ENCODE measurements around the gene RIMBP2. TPM values are rescaled to one million over a fixed set of nuclear protein-coding genes. Genes with fewer than 3 reads are reported as not detected.

Gene RIMBP2
- total RNA-seq, 1 experiment from 2014 or later = not detected

DNA sequence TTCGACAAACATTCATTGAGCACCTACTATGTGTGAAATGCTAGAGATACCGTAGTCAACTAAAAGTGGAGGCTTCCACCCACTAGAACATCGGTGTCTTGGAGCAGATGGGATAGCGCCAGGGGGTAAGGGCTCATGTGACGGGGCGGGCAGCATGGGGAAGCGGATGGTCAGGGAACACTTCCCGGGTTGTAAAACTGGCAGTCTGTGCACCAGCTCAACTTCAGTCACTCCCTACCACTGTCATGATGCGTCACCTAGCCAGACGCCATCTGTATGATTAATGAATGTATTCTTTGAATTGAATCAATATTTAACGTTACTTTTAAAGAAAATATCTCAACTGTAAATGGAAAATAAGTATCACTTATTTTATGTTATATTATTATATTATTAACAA, 284.9 kb downstream of the RIMBP2 start:
- DNase-seq = no peak
- no peaks in the 10 kb centered on the region for H3K27me3 Mint-ChIP-seq (ENCODE audit: insufficient read depth, unreplicated experiment)
- POLR2A ChIA-PET = no interaction called here
- Histone ChIP-seq H3K4me1 (no peaks in the 10 kb centered on the region), H3K4me3 (ENCODE audit: low read depth, low read length) (no peak overlapping the region), H3K9me3 (no peaks in the 10 kb centered on the region), H3K27me3 (replicated peaks; ENCODE audit: control insufficient read depth, insufficient read depth, low read length) (no peaks in the 10 kb centered on the region), H3K36me3 (ENCODE audit: control insufficient read depth, insufficient read depth, low read length) (no peaks in the 10 kb centered on the region)
- intact Hi-C loops (cut with micrococcal nuclease; ENCODE audit: unreplicated experiment) = no loop called here
- TF ChIP-seq, protein P1, sequence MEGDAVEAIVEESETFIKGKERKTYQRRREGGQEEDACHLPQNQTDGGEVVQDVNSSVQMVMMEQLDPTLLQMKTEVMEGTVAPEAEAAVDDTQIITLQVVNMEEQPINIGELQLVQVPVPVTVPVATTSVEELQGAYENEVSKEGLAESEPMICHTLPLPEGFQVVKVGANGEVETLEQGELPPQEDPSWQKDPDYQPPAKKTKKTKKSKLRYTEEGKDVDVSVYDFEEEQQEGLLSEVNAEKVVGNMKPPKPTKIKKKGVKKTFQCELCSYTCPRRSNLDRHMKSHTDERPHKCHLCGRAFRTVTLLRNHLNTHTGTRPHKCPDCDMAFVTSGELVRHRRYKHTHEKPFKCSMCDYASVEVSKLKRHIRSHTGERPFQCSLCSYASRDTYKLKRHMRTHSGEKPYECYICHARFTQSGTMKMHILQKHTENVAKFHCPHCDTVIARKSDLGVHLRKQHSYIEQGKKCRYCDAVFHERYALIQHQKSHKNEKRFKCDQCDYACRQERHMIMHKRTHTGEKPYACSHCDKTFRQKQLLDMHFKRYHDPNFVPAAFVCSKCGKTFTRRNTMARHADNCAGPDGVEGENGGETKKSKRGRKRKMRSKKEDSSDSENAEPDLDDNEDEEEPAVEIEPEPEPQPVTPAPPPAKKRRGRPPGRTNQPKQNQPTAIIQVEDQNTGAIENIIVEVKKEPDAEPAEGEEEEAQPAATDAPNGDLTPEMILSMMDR (IDR thresholded peaks at IDR 0.05; ENCODE audit: insufficient read depth in 1 of 2, low read depth in 1 of 2, low read length in 1 of 2, severe bottlenecking in 1 of 2, unreplicated experiment in 1 of 2) = no peak
- no peaks in the 10 kb centered on the region for H3K4me1 Mint-ChIP-seq (ENCODE audit: low read depth, unreplicated experiment)
- H3K36me3 Mint-ChIP-seq (ENCODE audit: insufficient read depth, unreplicated experiment) = no peaks in the 10 kb centered on the region
- no peaks in the 10 kb centered on the region for H3K9me3 Mint-ChIP-seq (ENCODE audit: unreplicated experiment)
- no peak overlapping the region for H3K4me3 Mint-ChIP-seq (ENCODE audit: unreplicated experiment)
- no peak overlapping the region for H3K27ac Mint-ChIP-seq (ENCODE audit: unreplicated experiment)
- BruUV-seq (replicated peaks) = no TSS peak
- CTCF ChIA-PET = no interaction called here

DNA sequence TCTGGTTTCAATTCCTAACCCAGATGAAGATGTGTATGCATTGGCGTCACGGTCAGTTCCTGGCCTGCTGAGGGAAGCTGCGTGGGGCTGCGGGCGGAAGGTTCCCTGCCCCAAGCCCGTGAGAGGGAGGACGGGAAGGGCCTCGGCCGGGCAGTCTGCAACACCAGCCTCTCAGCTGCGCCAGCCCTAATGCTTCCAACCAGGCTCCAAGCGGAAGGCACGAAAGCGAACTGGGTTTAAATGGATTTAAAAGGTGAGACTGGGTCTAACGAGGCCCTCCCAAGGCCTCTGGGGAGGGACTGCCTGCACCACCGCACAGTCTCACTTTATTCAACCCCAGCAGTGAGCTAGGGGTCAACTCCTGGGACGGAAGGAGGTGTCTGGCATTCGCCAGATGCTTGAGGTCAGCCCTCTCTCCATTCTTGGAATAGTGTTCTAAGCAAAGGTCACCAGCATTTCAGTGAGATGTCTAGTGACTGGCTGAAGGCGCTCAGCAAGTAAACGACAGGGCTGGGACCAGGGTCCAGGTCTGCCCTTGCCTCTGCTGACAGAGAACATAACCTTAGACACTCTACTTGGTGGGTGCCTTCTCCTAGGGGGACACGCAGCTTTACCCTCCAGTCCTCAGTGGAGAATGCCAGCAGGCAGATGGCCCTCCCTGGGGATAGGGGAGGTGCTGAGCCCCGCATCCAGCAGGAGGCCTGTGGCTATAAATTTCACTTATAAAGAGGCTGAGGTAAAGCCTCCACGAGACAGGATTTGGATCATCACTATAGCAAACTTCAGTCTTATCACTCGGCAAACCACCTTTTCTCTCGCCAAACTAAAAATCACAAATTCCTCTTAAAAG, 286.2 kb downstream of the RIMBP2 start:
- Mint-ChIP-seq H3K4me3 (ENCODE audit: unreplicated experiment) (no peak overlapping the region), H3K4me1 (ENCODE audit: low read depth, unreplicated experiment) (no peaks in the 10 kb centered on the region), H3K36me3 (ENCODE audit: insufficient read depth, unreplicated experiment) (no peaks in the 10 kb centered on the region), H3K27ac (ENCODE audit: unreplicated experiment) (no peak overlapping the region), H3K27me3 (ENCODE audit: insufficient read depth, unreplicated experiment) (no peaks in the 10 kb centered on the region), H3K9me3 (ENCODE audit: unreplicated experiment) (no peaks in the 10 kb centered on the region)
- POLR2A ChIA-PET = no interaction called here
- BruUV-seq (replicated peaks) = no TSS peak
- Histone ChIP-seq H3K4me3 (ENCODE audit: low read depth, low read length) (no peak overlapping the region), H3K36me3 (ENCODE audit: control insufficient read depth, insufficient read depth, low read length) (no peaks in the 10 kb centered on the region), H3K4me1 (no peaks in the 10 kb centered on the region), H3K27me3 (replicated peaks; ENCODE audit: control insufficient read depth, insufficient read depth, low read length) (no peaks in the 10 kb centered on the region), H3K9me3 (no peaks in the 10 kb centered on the region)
- CTCF ChIA-PET = no interaction called here
- no peak for DNase-seq
- intact Hi-C loops (cut with micrococcal nuclease; ENCODE audit: unreplicated experiment) = no loop called here
- TF ChIP-seq, protein P1 (IDR thresholded peaks at IDR 0.05; ENCODE audit: insufficient read depth in 1 of 2, low read depth in 1 of 2, low read length in 1 of 2, severe bottlenecking in 1 of 2, unreplicated experiment in 1 of 2) = no peak

DNA sequence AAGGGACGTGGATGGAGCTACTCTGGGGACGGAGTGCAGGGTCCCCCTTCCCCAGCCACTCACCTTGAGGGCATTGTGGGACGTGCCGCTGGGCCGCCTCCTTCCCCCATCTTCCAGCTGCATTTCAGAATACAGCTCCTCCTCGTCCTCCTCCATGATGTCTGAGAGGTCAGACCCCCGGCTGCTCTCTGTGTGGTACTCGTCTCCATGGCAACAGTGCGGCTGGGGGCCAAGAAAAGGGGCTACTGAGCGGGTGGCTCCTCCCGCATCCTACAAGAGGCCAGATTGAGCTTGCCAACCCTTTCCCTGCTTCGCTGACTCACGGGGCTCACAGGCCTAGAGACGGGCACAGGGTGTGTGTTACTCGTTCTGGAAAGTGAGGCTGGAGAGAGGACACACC, 288.0 kb downstream of the RIMBP2 start:
- POLR2A ChIA-PET = no interaction called here
- TF ChIP-seq, protein P1 (IDR thresholded peaks at IDR 0.05; ENCODE audit: insufficient read depth in 1 of 2, low read depth in 1 of 2, low read length in 1 of 2, severe bottlenecking in 1 of 2, unreplicated experiment in 1 of 2) = no peak
- peaks cover 3% of the 10 kb centered on the region for H3K27me3 Mint-ChIP-seq (ENCODE audit: insufficient read depth, unreplicated experiment)

More for the DNA sequence above, 288.0 kb downstream of the RIMBP2 start:
- Histone ChIP-seq H3K36me3 (ENCODE audit: control insufficient read depth, insufficient read depth, low read length) (no peaks in the 10 kb centered on the region), H3K27me3 (replicated peaks; ENCODE audit: control insufficient read depth, insufficient read depth, low read length) (no peaks in the 10 kb centered on the region), H3K4me1 (no peaks in the 10 kb centered on the region), H3K4me3 (ENCODE audit: low read depth, low read length) (no peak overlapping the region), H3K9me3 (no peaks in the 10 kb centered on the region)
- no peak for DNase-seq
- intact Hi-C loops (cut with micrococcal nuclease; ENCODE audit: unreplicated experiment) = no loop called here
- H3K4me3 Mint-ChIP-seq (ENCODE audit: unreplicated experiment) = no peak overlapping the region
- H3K4me1 Mint-ChIP-seq (ENCODE audit: low read depth, unreplicated experiment) = no peaks in the 10 kb centered on the region
- CTCF ChIA-PET = no interaction called here
- H3K36me3 Mint-ChIP-seq (ENCODE audit: insufficient read depth, unreplicated experiment) = no peaks in the 10 kb centered on the region
- H3K9me3 Mint-ChIP-seq (ENCODE audit: unreplicated experiment) = no peaks in the 10 kb centered on the region
- no peak overlapping the region for H3K27ac Mint-ChIP-seq (ENCODE audit: unreplicated experiment)
- no TSS peak for BruUV-seq (replicated peaks)

Data from Caco-2 (cell line).